Measurements from ENCODE around the gene RNU6-9. TPM values are rescaled to one million over a fixed set of nuclear protein-coding genes. Genes with fewer than 3 reads are reported as not detected.
A peak's percentile ranks its signal among the peaks of the same experiment; 100 is the strongest.
"Not testable (repeated sequence)": the region's sequence is repeated elsewhere in the genome, so short reads cannot be mapped to it uniquely, and the experiment has no call there.

Gene RNU6-9
- total RNA-seq, 1 experiment from 2014 or later, result not detected

DNA sequence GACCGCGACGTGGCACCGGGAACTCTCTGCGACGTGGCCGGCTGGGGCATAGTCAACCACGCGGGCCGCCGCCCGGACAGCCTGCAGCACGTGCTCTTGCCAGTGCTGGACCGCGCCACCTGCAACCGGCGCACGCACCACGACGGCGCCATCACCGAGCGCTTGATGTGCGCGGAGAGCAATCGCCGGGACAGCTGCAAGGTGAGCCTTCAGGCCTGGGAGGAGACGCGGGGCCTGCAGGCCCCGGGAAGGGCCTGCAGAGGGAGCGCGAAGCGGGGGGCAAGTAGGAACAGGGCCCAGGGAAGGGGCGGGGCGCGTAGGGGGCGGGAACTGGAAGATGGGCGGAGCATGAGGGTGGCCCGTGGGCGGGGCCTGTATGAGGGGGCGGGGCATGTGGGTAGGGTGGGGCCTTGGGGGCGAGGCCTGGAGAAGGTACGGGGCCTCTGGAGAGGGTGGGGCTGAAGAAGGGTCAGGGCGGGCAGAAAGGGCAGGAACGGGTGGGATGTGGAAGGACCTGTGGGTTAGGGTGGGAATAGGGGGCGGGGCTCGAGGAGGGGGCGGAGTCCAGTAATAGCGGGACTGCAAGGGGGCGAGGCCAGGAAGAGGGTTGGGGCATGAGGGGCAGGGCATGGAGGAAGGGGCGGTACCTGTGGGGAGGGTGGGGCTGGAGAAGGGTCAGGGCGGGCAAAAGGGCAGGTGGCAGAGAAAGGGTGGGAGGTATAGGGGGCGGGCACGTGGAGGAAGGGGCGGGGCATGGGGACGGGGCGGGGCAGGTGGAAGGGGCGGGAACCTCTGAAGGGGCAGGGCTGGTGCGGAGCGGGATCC lies 31.3 kb upstream of the RNU6-9 start:
- peak; percentile 83 for DNase-seq (ENCODE audit: low read depth)

DNA sequence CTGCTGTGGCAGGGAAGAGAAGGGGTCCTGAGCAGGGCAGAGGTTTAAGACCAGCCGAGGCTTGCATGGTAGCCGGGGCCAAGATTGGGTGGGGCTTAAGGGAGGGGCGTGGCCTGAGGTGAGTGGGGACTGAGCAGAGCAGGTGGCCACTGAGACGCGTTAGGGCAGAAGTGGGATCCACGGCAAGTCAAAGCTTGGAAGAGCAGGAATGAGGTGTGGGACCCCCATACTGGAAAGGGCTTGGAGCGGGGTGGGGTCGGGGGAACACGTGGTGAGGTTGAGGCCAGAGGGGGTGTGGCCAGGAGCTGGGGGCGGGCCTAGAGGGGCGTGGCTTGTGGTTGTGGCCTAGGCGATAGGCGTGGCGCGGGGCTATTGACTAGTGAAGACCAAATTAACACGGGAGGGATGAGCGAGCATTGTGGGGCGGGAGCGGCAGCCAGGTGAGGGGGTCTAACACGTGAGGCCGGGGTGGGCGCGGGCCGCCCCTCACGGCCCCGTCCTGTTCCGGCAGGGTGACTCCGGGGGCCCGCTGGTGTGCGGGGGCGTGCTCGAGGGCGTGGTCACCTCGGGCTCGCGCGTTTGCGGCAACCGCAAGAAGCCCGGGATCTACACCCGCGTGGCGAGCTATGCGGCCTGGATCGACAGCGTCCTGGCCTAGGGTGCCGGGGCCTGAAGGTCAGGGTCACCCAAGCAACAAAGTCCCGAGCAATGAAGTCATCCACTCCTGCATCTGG lies 30.5 kb upstream of the RNU6-9 start:
- peak; percentile 81 for DNase-seq (ENCODE audit: low read depth)

DNA sequence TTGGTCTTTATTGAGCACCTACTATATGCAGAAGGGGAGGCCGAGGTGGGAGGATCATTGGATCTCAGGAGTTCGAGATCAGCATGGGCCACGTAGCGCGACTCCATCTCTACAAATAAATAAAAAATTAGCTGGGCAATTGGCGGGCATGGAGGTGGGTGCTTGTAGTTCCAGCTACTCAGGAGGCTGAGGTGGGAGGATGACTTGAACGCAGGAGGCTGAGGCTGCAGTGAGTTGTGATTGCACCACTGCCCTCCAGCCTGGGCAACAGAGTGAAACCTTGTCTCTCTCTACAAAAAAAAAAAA lies 30.0 kb upstream of the RNU6-9 start:
- DNase-seq (ENCODE audit: low read depth), result no peak

DNA sequence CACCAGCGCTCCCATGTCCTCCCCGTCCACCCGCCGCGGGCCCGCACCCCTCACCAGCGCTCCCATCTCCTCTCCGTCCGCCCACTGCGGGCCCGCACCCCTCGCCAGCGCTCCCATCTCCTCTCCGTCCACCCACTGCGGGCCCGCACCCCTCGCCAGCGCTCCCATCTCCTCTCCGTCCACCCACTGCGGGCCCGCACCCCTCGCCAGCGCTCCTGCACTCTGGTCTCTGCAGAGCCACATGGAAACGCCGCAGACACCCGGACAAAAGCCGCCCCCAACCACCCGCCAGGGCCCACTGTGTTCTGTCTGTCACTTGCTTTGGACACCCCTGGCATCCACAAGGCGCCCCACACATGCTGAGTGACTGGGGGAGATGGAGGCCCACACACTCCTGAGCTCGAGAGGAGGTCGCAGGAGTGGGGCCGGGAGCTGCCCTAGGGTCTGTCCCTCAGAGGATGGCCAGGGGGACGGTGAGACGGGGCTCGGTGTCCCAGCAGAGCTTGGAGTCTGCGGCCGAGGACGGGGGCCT lies 26.4 kb upstream of the RNU6-9 start:
- no peak for DNase-seq (ENCODE audit: low read depth)

DNA sequence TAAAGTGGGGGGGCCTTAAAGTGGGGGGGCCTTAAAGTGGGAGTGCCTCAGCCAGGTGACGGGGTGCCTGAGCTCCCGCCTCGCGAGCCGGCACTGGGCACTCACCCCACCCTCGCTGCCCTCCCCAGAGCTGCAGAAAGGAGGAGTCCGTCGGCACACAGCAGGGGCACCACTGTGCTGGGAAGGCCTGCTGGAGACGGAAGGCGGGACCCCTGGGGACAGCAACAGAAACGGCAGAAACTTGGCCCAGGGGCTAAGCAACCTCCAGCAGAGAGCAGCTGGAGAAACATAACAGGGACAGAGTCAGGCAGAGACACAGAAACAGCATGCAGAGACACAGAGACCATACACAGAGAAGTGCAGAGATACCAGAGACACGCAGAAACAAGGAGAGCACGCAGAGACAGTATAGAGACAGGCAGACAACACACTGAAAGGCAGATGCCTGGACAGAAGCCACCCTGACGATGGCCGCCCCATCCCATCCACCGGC lies 25.9 kb upstream of the RNU6-9 start:
- DNase-seq (ENCODE audit: low read depth), result no peak

DNA sequence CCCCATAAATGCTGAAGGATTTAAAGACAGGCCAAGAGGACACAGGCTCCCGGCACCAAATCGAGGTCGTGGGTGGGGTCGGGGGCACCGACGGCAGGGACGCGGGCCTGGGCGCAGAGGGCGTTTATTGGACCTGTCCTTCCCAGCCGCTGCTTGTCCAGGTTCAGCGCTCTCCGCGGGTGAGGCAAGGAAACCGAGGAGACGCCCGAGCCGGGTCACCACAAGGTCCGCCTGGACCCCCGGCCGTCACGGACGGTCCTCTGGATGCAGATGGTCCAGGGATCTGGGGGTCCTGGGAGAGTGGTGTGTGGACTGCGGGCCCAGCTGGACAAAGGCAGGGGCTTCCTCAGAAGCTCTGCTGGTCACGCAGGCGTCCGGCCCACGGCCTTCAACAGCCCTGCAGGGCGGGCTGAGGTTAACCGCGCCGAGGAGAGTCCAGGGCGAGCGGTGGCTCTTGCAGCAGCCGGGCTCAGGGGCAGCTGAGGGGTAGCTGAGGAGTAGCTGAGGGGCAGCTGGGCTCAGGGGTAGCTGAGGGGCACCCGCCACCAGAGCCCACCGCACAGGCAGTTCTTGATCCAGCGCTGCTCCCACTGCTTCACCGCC lies 25.3 kb upstream of the RNU6-9 start:
- DNase-seq (ENCODE audit: low read depth), result no peak

DNA sequence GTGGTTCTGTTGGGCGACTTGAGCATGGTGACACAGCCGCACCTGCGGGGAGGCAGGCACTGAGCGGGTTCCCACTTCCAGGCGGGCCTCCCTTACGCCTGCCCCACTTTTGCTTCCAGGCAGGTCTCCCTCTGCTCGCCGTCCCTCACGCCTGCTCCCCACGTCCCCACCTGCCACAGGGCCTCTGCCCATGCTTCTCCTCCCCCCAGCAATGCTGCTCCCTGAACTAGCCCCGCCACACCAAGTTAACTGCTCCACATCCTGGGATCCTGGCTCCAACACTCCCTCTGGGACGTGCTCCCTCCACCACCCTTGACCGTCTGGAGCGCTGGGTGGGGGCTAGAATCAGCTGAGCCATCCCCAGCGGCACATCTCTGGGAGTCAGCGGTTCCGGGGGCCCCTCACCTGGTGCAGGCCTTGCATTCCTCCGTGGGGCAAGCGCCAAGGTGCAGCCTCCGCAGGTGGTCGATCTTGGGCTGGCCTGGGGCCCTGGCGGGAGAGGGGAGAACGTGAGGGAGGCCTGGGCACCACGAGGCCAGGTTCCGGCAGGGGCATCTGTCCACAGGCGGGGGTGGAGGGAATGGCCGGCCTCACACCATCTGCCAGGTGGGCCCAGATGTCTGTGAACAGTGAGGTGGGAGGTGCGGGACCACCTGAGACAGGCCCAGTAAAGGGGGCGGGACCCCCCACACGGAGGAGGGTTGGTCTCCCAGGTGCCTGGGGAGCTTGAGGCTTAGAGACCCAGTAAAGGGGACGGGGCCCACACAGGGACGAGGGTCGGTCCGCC lies 24.6 kb upstream of the RNU6-9 start:
- DNase-seq (ENCODE audit: low read depth), result no peak

DNA sequence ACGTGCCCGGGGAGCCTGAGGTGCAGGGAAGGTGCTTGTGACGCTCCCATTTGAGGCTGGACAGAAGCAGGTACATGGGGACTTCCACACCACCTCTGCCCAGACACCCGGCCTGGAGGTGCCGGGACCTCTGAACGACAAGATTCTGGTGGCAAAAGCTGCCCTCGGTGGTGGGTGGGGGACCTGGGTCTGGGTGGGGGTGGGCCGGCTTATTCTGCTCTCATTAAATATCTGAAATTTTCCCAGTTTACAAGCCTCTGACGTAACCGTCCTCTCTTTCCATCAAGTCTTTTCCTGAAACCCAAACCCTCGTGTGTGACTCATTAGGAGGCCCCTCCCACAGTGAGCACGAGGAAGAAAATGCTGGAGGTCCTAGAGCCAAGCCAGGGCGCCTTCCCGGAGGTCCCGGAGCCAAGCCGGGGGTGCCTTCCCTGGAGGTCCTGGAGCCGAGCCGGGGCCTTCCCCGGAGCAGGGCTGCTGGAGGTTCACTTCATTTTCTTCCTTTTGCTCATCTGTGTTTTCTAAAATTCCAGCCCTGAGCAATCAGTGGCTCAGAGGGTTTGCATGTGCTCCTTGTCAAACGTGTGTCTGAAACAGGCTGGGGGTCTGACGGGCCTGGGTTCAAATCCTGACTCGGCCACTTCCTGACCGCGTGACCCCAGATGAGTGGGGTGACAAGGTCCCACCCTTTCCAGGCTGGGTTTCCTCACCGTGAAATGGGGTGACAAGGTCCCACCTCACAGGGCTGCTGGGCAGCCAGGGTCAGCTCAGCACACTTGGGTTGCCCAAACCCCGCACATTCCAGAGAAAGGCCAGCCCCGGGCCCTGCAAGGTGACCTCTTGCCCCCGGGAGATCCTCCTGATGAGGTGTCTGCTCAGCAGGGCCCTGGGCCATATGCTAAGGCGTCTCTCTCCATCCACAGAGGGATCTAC lies 23.8 kb upstream of the RNU6-9 start:
- peak; percentile 93 for DNase-seq (ENCODE audit: low read depth)

DNA sequence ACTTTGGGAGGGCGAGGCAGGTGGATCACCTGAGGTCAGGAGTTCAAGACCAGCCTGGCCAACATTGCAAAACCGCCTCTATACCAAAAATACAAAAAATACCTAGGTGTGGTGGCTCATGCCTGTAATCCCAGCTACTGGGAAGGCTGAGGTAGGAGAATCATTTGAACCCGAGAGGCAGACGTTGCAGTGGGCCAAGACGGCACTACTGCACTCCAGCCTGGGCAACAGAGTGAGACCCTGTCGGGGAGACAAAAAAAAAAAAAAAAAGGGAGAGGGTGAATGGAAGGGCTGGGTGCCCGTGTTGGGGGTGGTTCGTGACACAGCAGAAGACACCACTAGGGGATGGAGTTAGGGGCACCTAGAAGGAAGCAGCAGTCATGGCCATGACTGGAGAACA lies 23.0 kb upstream of the RNU6-9 start:
- no peak for DNase-seq (ENCODE audit: low read depth)

DNA sequence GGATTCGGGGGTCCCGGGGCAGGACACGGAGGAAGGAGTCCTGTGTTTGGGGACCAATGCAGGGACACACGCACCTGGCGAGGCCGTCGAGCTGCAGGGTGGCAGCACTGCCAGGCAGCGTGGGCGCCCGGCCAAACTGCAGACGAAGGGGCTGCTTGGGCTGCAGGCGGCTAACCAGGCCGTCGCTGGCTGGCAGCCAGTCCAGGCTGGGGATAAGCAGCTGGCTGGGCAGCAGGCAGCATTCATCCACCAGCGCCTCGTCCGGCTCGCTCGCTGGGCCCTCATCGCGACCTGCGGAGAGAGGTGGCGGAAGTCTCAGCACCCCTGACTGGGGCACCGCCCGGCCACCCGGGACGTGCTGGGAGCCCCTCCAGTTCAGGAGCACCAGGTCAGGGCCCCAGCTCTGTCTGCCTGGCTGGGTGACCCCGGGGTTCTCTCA lies 22.3 kb upstream of the RNU6-9 start:
- no peak for DNase-seq (ENCODE audit: low read depth)

DNA sequence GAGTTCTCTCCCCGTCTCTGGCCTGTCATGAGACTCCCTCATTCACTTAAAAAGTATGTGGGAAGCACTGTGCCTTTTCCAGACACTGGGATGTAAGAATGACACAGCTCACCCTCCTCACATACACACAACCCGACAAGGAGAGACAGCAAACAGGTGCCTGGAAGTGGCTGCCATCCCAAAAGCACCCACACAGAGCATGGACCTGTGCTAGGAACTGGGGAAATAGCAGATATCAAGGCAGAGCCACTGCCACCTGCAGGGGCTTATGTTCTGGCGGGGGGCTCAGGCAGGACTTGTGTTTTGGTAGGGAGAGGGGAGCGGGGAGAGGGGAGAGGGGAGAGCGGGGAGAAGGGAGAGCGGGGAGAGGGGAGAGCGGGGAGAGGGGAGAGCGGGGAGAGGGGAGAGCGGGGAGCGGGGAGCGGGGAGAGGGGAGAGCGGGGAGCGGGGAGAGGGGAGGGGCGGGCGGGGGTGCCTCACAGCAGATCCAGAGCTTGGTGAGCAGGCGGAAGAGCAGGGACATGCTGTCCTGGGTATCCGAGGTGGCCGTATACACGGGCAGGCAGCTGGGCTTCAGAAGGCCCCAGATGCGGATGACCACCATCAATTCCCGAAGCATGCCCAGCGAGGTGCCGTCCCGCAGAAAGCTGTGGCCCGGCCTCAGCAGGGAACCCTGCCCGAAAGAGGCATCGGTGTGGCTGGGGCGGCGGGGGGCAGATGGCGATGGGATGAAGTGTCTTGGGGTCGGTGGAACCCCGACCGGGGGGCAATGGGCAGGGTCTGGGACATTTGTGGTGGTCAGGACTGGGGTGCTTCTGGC lies 21.6 kb upstream of the RNU6-9 start:
- peak; percentile 41 for DNase-seq (ENCODE audit: low read depth)

DNA sequence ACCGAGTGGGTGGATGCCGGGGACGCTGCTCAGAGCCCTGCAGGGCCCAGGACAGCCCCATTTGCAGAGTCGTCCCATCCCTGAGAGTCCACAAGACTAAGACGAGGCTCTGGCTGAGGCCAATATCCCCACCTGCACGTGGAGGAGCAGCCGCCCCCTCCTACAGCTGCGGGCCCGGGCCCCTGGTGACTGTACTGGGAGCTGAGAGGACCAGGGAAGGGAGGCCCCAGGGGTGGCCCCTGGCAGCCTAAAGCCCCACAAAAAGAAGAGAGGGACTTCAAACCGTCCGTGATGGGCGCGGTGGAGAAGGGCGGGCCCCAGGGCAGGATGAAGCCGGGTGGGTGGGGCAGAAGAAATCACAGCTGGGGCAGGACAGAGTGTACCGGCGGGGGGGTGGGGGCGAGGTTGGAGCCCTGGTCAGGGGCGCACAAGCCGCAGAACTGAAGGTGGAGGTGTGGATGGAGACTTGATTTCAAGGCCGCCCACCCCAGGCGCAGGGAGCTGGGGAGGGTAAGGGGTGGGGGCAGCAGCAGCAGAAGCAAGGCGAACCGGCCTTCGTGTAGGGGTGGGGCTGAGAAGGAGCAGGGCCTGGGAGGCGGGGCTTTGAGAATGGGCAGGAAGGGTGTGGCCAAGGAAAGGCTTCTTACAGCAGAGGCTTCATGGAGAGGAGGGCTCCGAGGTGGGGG lies 20.9 kb upstream of the RNU6-9 start:
- DNase-seq (ENCODE audit: low read depth), result peak; percentile 90

DNA sequence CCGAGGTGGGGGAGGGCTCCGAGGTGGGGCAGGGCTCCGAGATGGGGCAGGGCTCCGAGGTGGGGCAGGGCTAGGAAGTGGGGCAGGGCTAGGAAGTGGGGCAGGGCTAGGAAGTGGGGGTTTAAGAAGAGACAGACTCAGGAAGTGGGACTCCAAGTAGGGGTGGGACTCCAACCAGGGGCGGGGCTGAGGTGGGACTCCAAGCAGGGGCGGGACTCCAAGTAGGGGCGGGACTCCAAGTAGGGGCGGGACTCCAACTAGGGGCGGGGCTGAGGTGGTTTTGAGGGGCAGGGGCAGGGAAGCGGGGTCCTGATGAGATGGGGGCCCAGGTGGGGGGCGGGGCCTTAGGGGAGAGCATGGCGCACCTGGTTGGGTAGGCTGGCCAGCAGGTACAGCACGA lies 20.2 kb upstream of the RNU6-9 start:
- DNase-seq (ENCODE audit: low read depth), result peak; percentile 81

DNA sequence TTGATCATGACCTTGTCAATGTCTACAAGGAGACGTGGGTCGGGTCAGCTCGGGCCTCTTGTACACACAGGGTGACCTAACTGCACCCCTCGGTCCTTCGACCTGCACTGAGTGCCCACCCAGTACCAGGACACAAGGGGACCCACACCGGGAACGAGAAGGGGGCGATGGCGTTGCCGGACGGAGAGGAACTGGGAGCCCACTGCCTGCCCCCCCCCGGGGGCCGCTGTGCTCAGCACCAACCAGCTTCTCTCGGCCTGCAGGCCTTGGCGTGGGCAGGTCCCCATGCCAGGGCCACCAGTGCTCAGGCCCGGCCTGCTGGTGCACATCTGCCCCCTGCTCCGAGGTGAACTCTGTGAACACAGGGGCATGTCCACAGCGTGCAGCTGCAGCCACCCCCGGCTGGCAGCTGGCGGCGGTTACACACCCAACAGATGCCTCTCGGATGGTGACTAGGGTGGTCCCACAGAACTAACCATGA lies 19.7 kb upstream of the RNU6-9 start:
- no peak for DNase-seq (ENCODE audit: low read depth)

DNA sequence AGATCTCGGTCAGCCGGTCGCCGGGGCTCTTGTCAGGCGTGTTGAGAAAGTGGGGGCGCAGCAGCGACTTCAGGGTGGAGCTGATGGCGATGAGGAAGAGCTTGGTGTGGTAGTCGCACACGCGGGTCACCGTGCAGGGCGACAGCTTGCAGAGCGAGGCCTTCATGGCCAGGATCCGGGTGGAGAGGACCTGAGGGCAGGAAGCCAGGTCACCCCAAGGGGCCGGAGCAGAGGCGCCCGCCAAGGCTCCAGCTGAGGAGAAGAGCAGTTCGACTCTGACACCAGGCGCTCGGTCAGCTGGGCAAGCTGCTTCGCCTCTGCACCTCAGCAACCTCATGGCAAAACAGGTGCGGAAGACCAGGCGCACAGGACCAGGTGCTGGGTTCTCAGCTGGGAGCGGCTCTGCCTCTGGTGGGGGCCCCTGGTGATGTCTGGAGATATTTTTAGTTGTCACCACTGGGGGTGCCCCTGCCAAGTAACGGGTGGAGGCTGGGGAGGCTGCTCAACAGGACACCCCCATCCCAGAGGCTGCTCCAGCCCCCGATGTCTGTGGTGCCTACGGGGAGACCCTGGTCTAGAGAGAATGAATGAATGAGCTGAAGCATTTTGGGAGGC lies 17.9 kb upstream of the RNU6-9 start:
- DNase-seq (ENCODE audit: low read depth), result no peak

DNA sequence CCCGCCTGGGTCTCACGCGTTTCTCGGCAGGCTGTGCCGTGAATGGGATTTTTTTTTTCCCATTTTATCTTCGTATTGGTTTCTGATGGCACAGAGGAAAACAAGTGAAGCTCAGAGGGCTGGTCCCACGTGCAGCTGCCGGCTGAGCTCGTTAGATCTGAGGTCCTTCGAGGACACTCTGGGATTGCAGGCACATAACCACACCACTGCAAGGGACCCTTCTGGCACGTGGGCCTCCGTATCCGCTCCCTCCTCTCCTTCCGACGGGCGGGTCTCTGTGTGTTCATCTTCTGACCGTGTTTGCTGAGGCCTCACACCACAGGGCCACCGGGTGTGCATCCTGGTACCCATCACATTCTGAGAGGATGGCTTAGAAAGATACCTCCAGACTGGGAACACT lies 17.2 kb upstream of the RNU6-9 start:
- DNase-seq (ENCODE audit: low read depth), result no peak

DNA sequence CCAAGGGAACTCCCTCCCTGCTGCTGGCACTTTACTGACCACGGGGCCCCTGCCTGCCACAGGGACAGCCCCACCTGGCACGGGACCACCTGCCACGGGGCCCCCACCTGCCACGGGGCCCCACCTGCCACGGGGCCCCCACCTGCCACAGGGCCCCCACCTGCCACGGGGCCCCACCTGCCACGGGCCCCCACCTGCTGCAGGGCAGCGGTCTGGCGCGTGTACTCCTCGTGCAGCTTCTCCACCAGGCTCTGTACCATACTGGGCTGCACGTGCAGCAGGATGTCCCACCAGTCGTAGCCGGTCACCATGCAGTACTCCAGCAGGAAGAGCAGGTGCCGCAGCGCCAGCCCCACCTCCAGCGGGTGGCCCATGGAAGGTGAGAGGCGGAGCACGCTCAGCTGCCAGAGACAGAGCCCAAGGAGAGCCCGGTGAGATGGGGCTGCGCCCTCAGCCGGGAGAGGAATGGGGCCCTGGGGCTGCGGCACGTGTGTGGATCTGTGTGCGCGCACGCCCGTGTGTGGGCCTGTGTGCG lies 16.4 kb upstream of the RNU6-9 start:
- no peak for DNase-seq (ENCODE audit: low read depth)

DNA sequence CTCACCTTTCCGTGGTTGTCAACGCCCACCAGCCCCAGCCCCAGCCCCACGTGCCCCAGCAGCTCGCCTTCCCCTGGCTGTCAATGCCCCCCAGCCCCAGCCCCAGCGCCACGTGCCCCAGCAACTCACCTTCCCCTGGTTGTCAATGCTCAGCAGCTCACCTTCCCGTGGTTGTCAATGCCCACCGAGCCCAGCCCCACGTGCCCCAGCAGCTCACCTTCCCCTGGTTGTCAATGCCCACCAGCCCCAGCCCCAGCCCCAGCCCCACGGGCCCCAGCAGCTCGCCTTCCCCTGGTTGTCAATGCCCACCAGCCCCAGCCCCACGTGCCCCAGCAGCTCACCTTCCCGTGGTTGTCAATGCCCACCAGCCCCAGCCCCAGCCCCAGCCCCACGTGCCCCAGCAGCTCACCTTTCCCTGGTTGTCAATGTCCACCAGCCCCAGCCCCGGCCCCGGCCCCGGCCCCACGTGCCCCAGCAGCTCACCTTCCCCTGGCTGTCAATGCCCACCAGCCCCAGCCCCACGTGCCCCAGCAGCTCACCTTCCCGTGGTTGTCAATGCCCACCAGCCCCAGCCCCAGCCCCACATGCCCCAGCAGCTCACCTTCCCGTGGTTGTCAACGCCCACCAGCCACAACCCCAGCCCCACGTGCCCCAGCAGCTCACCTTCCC lies 15.2 kb upstream of the RNU6-9 start:
- DNase-seq (ENCODE audit: low read depth), result not testable (repeated sequence)

Data from Daoy (cell line).